ENCODE results near the gene NDUFA1.
"Not testable (repeated sequence)": the region's sequence is repeated elsewhere in the genome, so short reads cannot be mapped to it uniquely, and the experiment has no call there.

Gene NDUFA1

DNA sequence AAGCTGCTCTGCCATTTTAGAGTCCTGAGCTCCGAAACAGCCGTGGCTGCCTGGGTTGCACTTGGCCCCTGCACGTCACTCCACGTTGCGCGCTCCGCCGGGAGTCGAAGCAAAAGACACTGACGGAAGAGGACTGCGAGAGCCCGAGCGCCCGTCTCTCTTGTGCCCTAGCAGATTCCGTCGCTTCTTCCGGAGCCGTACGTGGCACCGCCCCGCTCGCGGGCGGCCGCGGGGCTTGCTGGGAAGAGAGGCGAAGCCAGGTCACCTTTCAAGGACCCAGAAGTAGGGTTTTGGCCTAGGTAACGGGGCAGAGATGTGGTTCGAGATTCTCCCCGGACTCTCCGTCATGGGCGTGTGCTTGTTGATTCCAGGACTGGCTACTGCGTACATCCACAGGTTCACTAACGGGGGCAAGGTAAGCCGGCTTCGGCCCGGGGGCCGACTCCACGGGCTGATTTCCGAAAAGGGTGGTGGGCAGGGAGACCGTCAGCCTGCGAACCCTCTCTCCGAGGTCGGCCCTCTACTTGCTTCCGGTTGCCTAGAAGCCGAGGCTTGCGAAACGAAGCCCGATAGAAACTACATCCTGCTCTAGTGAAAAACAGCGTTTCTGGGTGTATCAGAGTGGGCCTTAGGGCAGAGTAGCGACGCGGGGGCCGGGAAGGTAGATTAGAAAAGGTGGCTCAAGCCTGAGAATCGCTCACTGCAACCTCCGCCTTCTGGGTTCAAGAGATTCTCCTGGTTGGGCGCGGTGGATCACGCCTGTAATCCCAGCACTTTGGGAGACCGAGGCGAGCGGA, at the start of gene NDUFA1, which contains the start of gene RNF113A:
Gene NDUFA1 (plus strand): TSS at position 234 of the 797 bp plus-strand sequence. CDS start 80 bp downstream, at position 314.
Gene RNF113A (minus strand): TSS at position 135 of the 797 bp plus-strand sequence. CDS start 120 bp downstream, at position 15.
- FAIRE-seq (peak; percentile 75), DNase-seq (ENCODE audit: insufficient read length, low spot score) (peak; percentile 63)
- peak; percentile 86 for TF ChIP-seq POLR2A (IDR thresholded peaks at IDR 0.05; ENCODE audit: low read depth, low read length)

DNA sequence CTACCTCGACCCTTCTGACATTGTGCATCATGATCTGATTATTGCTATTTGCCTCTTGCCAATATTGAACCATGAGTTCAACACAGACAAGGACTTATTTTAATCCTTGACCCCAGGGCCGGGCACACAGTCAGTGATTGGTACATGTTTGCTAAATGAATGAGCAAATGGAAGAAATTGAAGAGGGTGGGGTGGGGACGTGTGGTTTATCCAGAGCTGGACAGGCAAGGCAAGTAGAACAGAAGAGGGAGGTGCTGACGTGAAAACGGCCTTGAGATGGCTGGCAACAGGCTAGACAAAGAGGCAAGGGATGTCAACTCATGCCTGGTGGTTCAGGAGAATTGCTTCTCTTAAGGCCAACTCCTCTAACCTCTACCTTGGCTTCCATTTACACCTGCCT, 47.4 kb upstream of the NDUFA1 start:
- FAIRE-seq; DNase-seq (ENCODE audit: insufficient read length, low spot score): not testable (repeated sequence)

DNA sequence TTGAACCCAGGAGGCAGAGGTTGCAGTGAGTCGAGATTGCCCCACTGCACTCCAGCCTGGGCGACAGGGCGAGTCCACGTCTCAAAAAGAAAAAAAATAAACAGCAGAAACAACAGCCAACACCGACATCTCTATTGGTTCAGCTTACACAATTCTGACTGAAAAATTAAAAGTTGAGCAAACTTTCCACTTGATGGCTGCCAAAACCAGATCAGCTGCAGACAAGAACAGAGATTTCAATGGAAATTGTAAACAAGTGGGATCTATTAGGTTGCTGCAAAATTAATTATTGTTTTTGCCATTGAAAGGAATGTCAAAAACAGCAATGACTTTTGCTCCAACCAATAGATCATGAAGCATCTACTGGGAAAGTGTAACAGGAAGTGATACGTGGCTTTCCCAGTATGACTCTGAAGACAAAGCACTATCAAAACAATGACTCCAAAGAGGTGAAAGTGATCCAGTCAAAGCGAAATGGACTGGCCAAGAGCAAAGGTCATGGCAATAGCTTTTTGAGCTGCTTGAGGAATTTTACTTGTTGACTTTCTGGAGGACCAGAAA, 45.2 kb upstream of the NDUFA1 start:
- DNase-seq (ENCODE audit: insufficient read length, low spot score), result peak; percentile 12
- TF ChIP-seq POLR2A (IDR thresholded peaks at IDR 0.05; ENCODE audit: low read depth, low read length), result no peak
- peak; percentile 33 for FAIRE-seq

DNA sequence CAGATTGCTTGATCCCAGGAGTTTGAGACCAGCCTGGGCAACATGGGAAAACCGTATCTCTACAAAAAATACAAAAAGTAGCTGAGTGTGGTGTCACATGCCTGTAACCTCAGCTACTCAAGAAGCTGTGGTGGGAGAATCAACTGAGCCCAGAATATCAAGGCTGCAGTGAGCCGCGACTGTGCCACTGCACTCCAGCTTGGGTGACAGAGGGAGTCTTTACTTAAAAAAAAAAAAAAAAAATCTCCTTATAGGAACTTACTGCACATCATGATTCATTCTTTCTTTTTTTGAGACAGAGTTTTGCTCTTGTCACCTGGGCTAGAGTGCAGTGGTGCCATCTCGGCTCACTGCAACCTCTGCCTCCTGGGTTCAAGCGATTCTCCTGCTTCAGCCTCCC, 43.2 kb upstream of the NDUFA1 start:
- no peak for DNase-seq (ENCODE audit: insufficient read length, low spot score)
- no peak for FAIRE-seq
- TF ChIP-seq POLR2A (IDR thresholded peaks at IDR 0.05; ENCODE audit: low read depth, low read length), result no peak

DNA sequence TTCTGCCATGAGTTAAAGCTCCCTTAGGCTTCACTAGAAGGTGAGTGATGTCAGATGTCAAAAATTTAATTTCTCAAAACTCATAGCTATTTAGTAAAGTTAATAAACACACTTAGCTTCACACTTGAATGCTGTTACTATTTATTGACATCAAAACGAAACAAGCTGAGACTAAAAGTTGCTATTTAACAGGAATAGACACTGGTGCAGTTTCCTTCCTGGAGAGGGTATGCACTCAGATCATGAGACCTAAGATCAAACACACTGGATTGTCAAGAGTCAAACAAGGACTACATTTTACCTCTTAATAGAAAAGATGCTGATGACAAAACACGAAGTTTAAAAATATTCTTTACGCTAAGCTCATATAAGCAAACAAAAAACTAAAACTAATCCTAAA, 37.7 kb upstream of the NDUFA1 start:
- DNase-seq (ENCODE audit: insufficient read length, low spot score) (no peak), FAIRE-seq (no peak)
- TF ChIP-seq POLR2A (IDR thresholded peaks at IDR 0.05; ENCODE audit: low read depth, low read length), result no peak

DNA sequence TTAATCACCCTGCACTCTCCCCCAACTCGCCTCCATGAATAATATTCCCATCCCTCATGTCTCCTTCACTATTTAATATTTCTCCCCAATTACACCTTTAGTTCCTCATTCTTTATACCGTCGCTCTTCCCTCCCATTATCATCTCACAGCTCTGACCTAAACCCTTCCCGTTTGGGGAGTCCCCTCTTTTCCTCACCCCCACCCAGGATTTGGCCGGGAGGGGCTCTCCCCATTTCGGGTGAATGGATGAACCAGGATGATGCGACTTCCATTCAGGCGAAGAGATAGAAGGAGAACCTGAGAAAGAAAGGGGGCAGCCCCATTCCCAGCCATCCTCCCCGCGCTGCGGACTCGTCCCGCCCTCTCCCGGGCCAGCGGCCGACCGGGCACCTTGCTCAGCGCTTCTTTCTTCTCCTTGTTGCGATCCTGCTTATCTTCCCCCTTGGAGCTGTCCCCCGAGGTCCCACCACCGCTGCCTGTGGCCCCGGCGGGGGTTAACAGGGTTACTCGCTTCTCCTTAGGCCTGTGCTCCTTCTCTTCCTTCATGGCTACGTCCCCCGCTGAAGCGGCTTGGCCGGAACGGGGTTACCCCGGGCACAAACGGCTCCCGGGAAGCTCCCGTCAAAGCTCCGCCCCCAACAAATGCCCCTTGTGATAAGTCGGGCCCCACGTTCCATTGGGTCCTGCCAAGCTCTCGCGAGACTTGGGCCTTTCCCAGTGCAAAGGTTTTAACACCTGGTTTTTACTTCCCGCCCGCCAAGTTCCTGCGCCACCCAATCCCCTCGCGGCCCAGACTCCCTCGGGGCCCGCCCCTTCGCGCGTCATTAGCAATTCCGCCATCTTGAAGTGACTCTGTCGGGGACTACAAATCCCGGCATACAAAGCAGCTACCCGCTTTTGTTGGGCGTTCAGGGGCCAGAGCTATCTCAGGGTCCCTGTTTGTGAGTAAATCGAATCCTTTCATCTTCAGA, 19.0 kb upstream of the NDUFA1 start, which contains the start of gene UPF3B:
Gene UPF3B (minus strand): TSS at position 582 of the 972 bp plus-strand sequence. CDS start 35 bp downstream, at position 547.
- TF ChIP-seq POLR2A (IDR thresholded peaks at IDR 0.05; ENCODE audit: low read depth, low read length), result peak; percentile 52; the same call in 1 of the 2 replicates
- peak; percentile 95 for FAIRE-seq

DNA sequence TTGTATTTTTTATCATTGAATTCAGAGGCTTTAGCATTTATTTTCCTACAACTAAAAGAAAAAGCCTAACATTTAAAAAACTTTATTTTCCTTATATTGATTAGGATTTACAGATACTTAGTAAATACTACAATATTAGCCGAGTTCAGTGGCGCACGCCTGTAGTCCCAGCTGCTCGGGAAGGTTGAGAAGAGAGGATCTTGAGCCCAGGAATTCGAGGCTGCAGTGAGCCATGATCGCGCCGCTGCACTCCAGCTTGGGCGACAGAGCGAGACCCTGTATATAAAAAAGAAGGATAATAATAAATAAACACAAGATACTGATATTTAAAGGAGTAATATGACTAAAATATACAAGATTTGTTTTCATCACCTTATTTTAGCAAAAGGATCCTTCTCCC, 18.2 kb upstream of the NDUFA1 start:
- TF ChIP-seq POLR2A (IDR thresholded peaks at IDR 0.05; ENCODE audit: low read depth, low read length), result no peak
- DNase-seq (ENCODE audit: insufficient read length, low spot score) (no peak), FAIRE-seq (no peak)

More for the DNA sequence above, 19.0 kb upstream of the NDUFA1 start, which contains the start of gene UPF3B:
- peak; percentile 83 for DNase-seq (ENCODE audit: insufficient read length, low spot score)

DNA sequence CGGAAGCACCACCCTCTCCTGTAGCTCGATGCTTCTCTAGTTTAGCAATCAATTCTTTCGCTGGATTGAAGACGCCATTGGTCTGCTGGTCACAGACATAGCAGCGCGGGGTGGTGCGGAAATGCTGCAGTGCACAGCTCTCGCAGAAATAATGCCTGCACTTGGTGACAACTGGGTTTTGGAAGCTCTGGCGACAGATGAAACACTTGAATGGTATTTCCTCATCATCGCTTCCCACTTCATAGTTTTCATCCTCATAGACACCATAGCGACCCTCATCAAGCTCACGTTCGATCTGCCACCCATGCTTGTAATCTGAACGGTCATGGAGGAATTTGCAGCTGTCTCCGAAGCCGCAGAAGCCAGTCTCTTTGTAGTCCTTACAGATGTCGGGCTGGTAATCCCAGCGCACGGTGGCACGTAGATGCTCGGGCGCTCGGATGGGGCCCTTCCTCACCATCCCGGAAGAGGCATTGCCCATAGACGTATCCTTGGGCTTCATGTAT, 953 bp upstream of the NDUFA1 start:
- DNase-seq (ENCODE audit: insufficient read length, low spot score), result no peak
- TF ChIP-seq POLR2A (IDR thresholded peaks at IDR 0.05; ENCODE audit: low read depth, low read length), result no peak
- FAIRE-seq, result no peak

DNA sequence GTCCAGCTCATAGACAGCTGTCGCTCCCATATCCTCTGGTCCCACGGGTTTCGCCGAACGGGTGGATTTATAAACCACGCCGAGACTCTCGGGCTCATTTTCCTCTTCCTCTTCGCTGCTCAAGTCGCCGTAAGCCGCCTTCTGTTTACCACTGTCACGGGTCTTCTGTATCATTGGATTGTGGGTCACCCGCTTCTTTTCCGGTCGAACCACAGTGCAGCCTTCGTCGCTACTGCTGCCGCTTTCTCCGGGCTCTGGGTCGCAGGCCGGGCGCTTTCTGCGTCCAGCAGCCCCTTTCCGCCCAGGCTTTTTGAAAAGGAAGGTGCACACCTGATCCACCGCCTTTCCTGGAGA, 410 bp upstream of the NDUFA1 start:
- DNase-seq (ENCODE audit: insufficient read length, low spot score) (no peak), FAIRE-seq (no peak)
- no peak for TF ChIP-seq POLR2A (IDR thresholded peaks at IDR 0.05; ENCODE audit: low read depth, low read length)

DNA sequence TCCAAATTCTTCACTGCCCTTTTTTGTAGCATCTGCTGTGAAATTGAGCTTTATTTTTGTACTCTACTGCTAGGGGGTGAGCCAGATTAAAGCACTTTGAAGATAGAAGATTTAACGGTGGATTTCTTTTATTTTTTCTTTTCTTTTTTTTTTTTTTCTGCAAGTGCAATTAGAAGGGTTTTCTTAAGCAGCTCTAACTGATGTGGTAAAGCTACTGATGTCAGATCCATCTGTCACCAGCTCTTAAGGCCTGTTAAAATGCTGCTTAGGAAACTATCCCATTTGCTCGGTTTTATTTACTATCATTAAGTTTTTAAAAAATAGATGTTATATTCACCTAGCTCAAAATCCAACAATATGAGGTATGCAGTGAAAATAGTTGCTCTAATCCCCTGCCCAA, 7.1 kb downstream of the NDUFA1 start:
- DNase-seq (ENCODE audit: insufficient read length, low spot score) (no peak), FAIRE-seq (no peak)
- no peak for TF ChIP-seq POLR2A (IDR thresholded peaks at IDR 0.05; ENCODE audit: low read depth, low read length)

DNA sequence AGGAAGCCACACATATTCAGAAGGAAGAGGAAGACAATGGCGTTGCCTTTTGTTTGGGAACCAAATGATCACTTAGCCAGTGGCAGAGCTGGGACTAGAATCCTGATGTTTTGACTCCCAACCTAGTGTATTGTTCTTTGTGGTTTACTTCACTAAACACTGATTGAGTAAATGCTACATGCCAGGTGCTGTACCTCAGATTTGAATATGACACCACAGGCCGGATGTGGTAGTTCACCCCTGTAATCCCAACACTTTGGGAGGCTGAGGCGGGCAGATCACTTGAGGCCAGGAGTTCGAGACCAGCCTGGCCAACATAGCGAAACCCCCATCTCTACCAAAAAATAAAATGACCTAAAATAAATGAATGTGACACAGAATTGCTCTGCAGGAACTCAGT, 8.4 kb downstream of the NDUFA1 start:
- no peak for DNase-seq (ENCODE audit: insufficient read length, low spot score)
- TF ChIP-seq POLR2A (IDR thresholded peaks at IDR 0.05; ENCODE audit: low read depth, low read length), result no peak
- FAIRE-seq, result no peak

DNA sequence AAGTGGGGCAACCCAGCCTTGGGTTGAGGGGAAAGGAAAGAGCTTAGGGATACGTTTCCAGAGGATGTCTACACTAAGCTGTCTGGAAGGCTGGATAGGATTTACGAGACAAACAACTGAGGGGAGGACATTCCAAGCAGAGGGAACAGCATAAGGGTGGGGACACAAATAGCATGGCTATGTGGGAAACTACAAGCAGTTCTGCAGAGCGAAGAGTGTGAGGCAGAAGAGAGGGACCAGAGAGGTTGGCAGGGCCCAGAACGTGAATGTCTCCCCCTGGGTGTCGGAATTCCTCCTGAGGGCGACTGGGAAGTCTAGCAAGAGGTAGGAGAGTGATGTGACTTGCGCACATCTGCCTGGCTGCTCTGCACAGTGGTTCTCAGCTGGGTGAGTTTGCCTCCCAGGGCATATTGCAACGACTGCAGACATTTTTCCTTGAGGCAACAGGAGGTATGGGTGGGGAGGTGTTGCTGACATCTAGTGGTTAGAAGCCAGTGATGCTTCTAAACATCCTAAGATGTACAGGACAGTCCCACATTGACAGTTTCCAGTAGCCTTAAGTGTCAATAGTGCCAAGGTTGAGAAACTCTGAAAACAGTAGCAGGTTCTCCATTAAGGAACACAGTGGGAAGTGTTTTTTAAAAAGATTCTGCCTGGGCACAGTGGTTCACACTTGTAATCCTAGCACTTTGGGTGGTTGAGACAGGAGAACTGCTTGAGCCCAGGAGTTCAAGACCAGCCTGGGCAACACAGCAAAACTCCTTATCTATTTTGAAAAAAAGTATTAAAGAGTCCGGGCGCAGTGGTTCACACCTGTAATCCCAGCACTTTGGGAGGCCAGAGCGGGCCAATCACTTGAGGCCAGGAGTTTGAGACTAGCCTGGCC, 9.2 kb downstream of the NDUFA1 start:
- FAIRE-seq (peak; percentile 85), DNase-seq (ENCODE audit: insufficient read length, low spot score) (peak; percentile 54)
- no peak for TF ChIP-seq POLR2A (IDR thresholded peaks at IDR 0.05; ENCODE audit: low read depth, low read length)

All from H54 (cell line).